RWPE1 (cell line): ENCODE measurements around the gene DCTN4.

Source experiments
- CTCF ChIA-PET: fragments of 350-600 bp; sonication (Branson Sonifier 250); formaldehyde crosslinking; extraction: SDS; loops from one replicate; lab custom pipeline; 2021; lab: Yijun Ruan, JAX
- POLR2A ChIA-PET: fragments of 400-600 bp; formaldehyde crosslinking; extraction: SDS; loops from one replicate; lab custom pipeline; 2020; ENCODE audit warnings: antibody characterized with exemption; ENCODE audit not compliant: low non-redundant PET; lab: Yijun Ruan, JAX
- DNase-seq: peaks from one replicate; pipeline ENCODE4 v3.0.0; 2012; ENCODE audit warnings: low spot score
- H3K27ac ChIP-seq: fragments of 450-650 bp; 2 replicates; pipeline ENCODE4 v1.5.1; 2017
- CTCF ChIP-seq: fragments of 450-650 bp; conservative IDR thresholded peaks from 2 replicates; pipeline ENCODE4 v1.5.1; 2017; ENCODE audit warnings: low read depth, mild to moderate bottlenecking

DCTN4 gene

DNA sequence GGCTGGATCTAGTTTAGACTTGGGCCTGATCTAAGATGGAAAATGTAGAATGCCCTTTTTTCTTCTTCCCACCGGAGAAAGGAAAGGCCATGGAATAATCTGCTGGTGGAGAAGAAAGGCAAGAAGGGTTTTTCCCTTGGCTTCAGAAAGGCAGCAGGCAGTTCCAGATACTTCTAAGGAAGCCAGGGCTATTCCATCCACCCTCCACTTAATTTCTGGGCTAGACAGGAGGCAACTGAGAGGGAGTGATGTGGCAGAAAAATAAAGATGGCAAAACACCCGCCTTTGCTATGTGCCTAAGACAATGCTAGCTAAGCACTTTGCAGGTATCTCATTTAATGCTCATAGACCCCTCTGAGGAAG, 87.9 kb downstream of the DCTN4 start:
- ChIA-PET POLR2A (no interaction called here), CTCF (interaction anchor here (0.6 kb wide), 1 partner anchor 107 kb away, joined by 4 read pairs; no protein-coding TSS in a partner anchor)
- no peak overlapping the region for H3K27ac ChIP-seq
- DNase-seq = no peak
- no peak for TF ChIP-seq CTCF

DNA sequence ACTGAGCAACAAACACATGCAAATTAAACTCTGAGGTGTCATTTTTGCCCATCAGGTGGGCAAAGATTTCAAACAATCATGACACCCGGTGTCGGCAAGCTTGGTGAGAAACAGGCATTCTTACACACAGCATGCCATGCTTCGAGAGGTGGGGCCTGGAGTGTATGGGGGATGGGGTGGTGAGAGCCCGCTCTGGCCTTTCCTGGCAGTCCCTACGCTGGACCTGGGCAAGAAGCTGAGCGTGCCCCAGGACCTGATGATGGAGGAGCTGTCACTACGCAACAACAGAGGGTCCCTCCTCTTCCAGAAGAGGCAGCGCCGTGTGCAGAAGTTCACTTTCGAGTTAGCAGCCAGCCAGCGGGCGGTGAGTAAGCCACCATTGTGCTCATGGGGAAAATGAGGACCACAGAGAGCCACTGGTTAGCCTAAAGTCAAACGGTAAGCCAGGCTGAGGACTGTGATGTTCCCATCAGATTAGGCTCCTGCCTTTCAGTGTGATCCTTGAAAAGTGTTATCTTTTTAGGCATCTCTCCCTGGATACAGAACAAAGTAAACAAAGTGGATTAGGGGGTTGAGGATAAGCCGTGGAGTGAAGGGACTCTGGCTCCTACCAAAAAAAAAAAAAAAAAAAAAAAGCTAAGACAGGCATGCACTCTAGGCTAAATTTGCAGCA, 88.4 kb downstream of the DCTN4 start:
- no peak for TF ChIP-seq CTCF
- ChIA-PET CTCF (no interaction called here), POLR2A (no interaction called here)
- no peak overlapping the region for H3K27ac ChIP-seq
- no peak for DNase-seq

GRCh38 chr5:150665044-150665443, 93.8 kb downstream of the DCTN4 start:
- CTCF ChIA-PET = interaction anchor here (0.5 kb wide), 1 partner anchor 793 kb away, joined by 3 read pairs; no protein-coding TSS in a partner anchor
- DNase-seq = no peak
- H3K27ac ChIP-seq = no peak overlapping the region
- no peak for TF ChIP-seq CTCF
- POLR2A ChIA-PET = no interaction called here

- no peak for TF ChIP-seq CTCF
- ChIA-PET CTCF (interaction anchor here (0.6 to 1.6 kb wide), 5 partner anchors 37 to 205 kb away, joined by 3 to 6 read pairs (median 4); partner anchors contain the start of gene RBM22), POLR2A (no interaction called here)
- no peak overlapping the region for H3K27ac ChIP-seq
- DNase-seq = no peak
Observed at GRCh38 chr5:150663936-150664335, 94.9 kb downstream of the DCTN4 start.

GRCh38 chr5:150662731-150663516, 95.9 kb downstream of the DCTN4 start:
- CTCF ChIA-PET = interaction anchor here (0.6 to 1.6 kb wide), 5 partner anchors 38 to 213 kb away, joined by 3 to 4 read pairs (median 4); partner anchors contain the start of gene RBM22
- no peak for TF ChIP-seq CTCF
- DNase-seq = no peak
- POLR2A ChIA-PET = no interaction called here
- H3K27ac ChIP-seq = no peak overlapping the region

GRCh38 chr5:150661821-150662596, 96.8 kb downstream of the DCTN4 start:
- POLR2A ChIA-PET = no interaction called here
- CTCF ChIA-PET = interaction anchor here (0.6 to 1.2 kb wide), 7 partner anchors 14 to 378 kb away, joined by 3 to 4 read pairs (median 3); no protein-coding TSS in a partner anchor

More at GRCh38 chr5:150661821-150662596, 96.8 kb downstream of the DCTN4 start:
- no peak for DNase-seq
- no peak for TF ChIP-seq CTCF
- no peak overlapping the region for H3K27ac ChIP-seq
